ENCODE measurements around the gene HARS2.
A peak's percentile ranks its signal among the peaks of the same experiment; 100 is the strongest.
"Not testable (repeated sequence)": the region's sequence is repeated elsewhere in the genome, so short reads cannot be mapped to it uniquely, and the experiment has no call there.

The HARS2 gene

DNA sequence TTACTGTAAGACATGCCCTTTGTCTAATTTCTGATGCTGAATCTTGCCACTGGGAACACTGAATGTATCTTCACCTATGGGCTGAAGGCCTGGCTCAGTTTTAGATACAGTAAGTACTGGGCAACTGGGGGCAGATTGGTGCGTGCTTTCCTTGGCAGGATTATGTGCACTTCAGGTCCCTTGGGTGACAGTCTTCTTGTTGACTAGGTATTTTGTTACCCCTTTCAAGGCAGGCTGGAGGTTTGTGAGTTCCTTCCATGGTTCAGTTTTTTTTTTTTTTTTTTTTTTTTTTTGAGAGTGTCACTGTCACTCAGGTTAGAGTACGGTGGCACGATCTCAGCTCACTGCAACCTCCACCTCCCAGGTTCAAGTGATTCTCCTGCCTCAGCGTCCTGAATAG, 16.6 kb downstream of the HARS2 start:
- TF ChIP-seq, protein P1, sequence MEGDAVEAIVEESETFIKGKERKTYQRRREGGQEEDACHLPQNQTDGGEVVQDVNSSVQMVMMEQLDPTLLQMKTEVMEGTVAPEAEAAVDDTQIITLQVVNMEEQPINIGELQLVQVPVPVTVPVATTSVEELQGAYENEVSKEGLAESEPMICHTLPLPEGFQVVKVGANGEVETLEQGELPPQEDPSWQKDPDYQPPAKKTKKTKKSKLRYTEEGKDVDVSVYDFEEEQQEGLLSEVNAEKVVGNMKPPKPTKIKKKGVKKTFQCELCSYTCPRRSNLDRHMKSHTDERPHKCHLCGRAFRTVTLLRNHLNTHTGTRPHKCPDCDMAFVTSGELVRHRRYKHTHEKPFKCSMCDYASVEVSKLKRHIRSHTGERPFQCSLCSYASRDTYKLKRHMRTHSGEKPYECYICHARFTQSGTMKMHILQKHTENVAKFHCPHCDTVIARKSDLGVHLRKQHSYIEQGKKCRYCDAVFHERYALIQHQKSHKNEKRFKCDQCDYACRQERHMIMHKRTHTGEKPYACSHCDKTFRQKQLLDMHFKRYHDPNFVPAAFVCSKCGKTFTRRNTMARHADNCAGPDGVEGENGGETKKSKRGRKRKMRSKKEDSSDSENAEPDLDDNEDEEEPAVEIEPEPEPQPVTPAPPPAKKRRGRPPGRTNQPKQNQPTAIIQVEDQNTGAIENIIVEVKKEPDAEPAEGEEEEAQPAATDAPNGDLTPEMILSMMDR (IDR thresholded peaks at IDR 0.05; ENCODE audit: borderline replicate concordance, insufficient read depth, low read depth, low read length) = no peak
- no peak overlapping the region for H3K4me3 ChIP-seq (ENCODE audit: low read depth, low read length)

DNA sequence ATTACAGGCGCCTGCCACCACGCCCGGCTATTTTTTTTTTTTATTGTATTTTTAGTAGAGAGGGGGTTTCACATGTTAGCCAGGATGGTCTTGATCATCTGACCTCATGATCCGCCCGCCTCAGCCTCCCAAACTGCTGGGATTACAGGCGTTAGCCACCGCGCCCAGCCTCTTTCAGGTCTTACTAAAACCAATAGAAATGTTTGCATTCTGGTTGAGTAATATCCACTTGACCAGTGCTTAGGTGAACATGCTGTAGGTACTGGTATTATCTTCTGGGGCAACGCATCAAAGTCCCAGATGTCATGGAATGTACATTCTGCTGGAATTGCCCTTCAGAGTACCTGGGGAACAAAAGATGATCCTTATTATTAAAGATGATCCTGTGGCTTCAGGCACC, 17.5 kb downstream of the HARS2 start:
- H3K4me3 ChIP-seq (ENCODE audit: low read depth, low read length) = not testable (repeated sequence)

DNA sequence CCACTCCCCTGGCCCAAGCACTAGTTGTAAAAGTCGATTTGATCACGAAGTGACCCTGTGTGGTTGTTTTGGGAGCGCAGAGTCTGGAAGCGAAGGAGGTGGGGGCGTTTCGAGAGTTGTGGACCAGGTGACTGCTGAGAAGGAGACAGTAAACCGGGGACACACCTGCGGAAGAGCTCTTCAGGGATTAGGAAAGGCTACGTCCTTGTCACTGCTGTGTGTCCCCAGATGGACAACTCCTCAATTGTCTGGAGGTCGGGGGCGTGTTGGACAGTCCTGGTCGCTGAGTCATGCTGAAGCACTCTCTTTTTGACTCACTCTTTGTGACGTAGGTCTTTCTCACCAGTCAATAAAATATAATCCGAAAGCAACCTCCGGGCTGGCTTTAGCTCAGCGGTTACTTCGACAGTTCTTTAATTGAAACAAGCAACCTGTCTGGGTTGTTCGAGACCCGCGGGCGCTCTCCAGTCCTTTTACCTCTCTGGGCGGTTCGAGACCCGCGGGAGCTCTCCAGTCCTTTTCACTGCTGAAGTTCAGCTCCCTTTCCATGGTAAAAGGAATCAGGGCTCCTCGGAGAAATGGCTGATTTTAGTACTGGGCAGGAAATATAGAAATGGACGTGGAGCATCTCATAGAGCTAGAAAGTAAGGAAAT, 19.8 kb downstream of the HARS2 start:
- H3K4me3 ChIP-seq (ENCODE audit: low read depth, low read length) = peak overlapping the region; percentile 75
- TF ChIP-seq, protein P1 (IDR thresholded peaks at IDR 0.05; ENCODE audit: borderline replicate concordance, insufficient read depth, low read depth, low read length) = no peak

DNA sequence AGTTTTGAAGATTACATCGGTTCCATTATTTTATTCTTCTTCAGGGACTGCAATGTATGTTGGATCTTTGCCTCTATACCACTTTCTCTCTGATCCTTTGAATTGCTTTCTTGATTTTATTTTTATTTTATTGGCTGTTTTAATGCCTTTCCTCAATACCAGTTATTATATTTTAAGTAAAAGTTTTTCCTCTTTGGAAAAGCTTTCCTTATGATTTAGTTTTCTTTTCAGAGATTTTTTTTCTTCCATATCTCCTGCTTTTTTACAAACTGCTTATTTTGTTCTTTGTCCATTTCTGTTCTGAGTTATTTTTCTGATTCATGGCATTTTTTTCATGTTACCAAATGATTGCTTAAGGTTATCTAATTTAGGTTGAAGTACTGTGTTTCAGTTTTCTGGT, 20.5 kb downstream of the HARS2 start:
- no peak overlapping the region for H3K4me3 ChIP-seq (ENCODE audit: low read depth, low read length)
- TF ChIP-seq, protein P1 (IDR thresholded peaks at IDR 0.05; ENCODE audit: borderline replicate concordance, insufficient read depth, low read depth, low read length) = no peak

DNA sequence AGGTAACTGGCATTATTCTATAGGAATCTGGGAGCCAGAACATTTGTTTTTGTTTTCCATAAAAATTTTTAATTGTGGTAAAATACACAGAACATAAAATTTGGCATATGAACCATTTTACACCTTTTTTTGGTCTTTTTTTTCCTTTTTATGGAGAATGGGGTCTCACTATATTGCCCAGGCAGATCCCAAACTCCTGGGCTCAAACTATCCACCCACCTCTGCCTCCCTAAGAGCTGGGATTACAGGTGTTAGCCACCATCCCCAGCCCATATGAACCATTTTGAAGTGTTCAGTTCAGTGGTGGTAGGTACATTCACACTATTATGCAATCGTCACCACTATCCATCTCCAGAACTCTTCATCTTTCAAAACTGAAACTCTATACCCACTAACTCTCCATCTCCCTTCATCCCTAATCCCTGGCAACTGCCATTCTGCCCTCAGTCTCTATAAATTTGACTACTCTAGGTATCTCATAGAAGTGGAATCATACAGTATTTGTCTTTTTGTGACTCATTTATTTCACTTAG, 22.4 kb downstream of the HARS2 start:
- TF ChIP-seq, protein P1 (IDR thresholded peaks at IDR 0.05; ENCODE audit: borderline replicate concordance, insufficient read depth, low read depth, low read length) = no peak
- no peak overlapping the region for H3K4me3 ChIP-seq (ENCODE audit: low read depth, low read length)

DNA sequence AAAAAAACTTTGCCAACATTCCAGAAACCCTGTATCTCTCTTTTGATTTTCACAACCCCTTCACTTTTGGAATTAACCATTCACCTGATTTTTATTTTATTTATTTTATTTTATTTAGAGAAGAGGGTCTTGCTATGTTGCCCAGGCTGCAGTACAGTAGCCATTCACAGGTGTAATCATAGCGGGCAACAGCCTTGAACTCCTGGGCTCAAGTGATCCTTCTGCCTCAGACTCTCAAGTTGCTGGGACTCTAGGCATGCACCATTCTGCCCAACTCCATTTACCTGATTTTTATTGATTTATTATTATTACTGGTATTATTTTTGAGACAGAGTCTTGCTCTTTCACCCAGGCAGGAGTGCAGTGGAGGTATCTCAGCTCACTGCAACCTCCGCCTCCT, 25.0 kb downstream of the HARS2 start:
- H3K4me3 ChIP-seq (ENCODE audit: low read depth, low read length) = not testable (repeated sequence)

DNA sequence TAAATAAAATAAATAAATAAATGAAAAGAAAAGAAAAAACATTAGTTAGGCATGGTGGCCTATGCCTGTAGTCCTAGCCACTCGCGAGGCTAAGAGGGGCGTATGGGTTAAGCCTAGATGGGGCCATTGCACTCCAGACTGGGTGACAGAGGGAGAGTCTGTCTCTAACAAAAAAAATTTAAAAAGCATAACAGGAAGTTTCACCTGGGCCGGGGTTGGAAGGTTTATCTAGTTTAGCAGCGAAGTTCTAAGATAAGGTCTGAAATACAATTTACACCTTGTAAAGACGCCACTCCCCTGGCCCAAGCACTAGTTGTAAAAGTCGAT, 27.0 kb downstream of the HARS2 start:
- H3K4me3 ChIP-seq (ENCODE audit: low read depth, low read length) = no peak overlapping the region

DNA sequence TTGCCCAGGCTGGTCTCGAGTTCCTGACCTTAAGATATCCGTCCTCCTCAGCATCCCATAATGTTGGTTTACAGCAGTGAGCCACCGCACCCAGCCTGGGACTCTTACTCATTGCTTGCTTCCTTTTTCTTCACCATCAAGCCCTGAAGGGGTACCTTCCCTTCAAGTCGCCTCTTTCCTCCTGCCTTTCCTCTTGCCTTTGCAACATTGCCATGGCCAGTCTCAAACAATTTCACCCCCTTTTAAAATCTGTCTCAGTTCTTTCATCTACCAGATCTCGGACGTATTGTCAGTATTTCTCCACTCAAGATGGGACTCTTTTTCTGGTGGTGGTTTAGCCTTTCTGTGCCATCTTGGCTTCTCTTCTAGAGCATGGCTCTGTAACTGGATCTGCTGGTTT, 29.5 kb downstream of the HARS2 start:
- H3K4me3 ChIP-seq (ENCODE audit: low read depth, low read length) = not testable (repeated sequence)

More for the DNA sequence above, 27.0 kb downstream of the HARS2 start:
- TF ChIP-seq, protein P1 (IDR thresholded peaks at IDR 0.05; ENCODE audit: borderline replicate concordance, insufficient read depth, low read depth, low read length) = no peak

DNA sequence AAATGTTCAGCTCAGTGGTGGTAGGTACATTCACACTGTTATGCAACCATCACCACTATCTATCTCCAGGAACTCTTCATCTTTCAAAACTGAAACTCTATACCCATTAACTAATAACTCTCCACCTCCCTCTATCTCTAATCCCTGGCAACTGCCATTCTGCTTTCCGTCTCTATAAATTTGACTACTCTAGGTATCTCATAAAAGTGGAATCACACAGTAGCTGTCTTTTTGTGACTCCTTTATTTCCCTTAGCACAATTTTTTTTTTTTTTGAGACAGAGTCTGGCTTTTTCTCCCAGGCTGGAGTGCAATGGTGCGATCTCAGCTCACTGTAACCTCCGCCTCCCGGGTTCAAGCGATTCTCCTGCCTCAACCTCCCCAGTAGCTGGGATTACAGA, 30.1 kb downstream of the HARS2 start:
- H3K4me3 ChIP-seq (ENCODE audit: low read depth, low read length) = not testable (repeated sequence)
